Measurements from ENCODE around the gene POLR2I. TPM values are rescaled to one million over a fixed set of nuclear protein-coding genes. Genes with fewer than 3 reads are reported as not detected.

POLR2I gene
- total and polyA plus RNA-seq, 2 of the 13 experiments (the other 11 are each of a cell fraction or from before 2014, with no cell fraction given): 40.5 to 104 TPM

DNA sequence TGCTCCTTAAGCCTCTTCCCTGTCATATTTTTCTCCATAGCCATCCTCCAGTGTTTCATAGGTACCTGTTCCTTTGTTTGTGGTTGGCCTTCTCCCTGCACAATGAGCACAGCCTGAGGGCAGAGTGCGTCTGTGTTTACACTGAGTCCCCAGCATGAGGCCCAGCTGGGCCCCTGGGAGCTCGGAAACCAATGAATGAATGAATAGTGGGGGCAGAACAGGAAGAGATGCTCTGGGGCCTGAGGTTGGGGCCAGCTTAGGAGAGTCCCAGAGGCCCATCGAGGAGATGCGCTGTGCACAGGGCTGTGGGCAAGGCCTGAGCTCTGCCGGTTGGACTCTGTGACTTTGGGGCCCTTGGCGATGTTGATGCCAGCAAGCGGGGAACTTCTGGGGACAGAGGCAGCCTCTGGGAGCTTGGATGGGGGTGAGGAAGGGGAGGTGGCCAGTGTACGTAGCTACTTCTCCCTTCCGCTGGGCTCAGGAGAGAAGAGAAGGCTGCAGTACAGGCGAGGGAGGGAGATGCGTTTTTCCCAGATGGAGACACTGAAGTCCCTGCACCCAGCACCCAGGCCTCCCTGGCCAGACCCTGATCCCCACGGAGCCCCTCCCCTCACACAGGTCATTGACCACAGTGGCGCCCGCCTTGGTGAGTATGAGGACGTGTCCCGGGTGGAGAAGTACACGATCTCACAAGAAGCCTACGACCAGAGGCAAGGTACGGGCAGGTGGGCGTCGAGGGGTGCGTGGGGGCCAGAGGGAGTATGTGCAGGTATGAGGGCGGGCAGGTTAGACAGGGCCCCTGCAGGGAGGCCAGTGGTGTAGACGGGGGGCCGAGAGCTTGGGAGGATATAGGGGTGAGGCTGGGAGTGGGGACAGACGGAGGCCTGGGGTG lies 5.7 kb upstream of the POLR2I start (continued):
- TF ChIP-seq MXD1 (CRISPR knock-in tag; IDR thresholded peaks at IDR 0.05) (no peak), ZNF296 (CRISPR knock-in tag; conservative IDR thresholded peaks at IDR 0.05) (no peak), ZNF207 (IDR thresholded peaks at IDR 0.05; ENCODE audit: borderline replicate concordance) (no peak), ZNF839 (CRISPR knock-in tag; IDR thresholded peaks at IDR 0.05; ENCODE audit: borderline replicate concordance) (no peak), KLF15 (CRISPR knock-in tag; IDR thresholded peaks at IDR 0.05; ENCODE audit: borderline replicate concordance) (no peak; the same call in 1 of the 2 replicates), ZNF574 (CRISPR knock-in tag; IDR thresholded peaks at IDR 0.05) (peak; percentile 85), TOE1 (CRISPR knock-in tag; IDR thresholded peaks at IDR 0.05) (no peak), FOXK2 (IDR thresholded peaks at IDR 0.05) (peak; percentile 85), SIX1 (CRISPR knock-in tag; IDR thresholded peaks at IDR 0.05; ENCODE audit: borderline replicate concordance) (peak; percentile 17; the same call in 1 of the 2 replicates), SMC3 (IDR thresholded peaks at IDR 0.05; ENCODE audit: low read length) (peak; percentile 15; the same call in 1 of the 2 replicates), ERF (CRISPR knock-in tag; IDR thresholded peaks at IDR 0.05) (peak; percentile 81; the same call in 1 of the 2 replicates), SIX4 (CRISPR knock-in tag; IDR thresholded peaks at IDR 0.05) (0 out of 2 replicates have a peak, but pooled peaks have one; percentile 40), ZNF557 (CRISPR knock-in tag; IDR thresholded peaks at IDR 0.05) (no peak), ZNF670 (CRISPR knock-in tag; IDR thresholded peaks at IDR 0.05; ENCODE audit: borderline replicate concordance) (peak; percentile 60), TCF12 (IDR thresholded peaks at IDR 0.05) (no peak), TCF12 (CRISPR knock-in tag; IDR thresholded peaks at IDR 0.05) (peak; percentile 84), SRSF1 (optimal IDR thresholded peaks at IDR 0.05; ENCODE audit: low read depth, low read length) (peak; percentile 71), ZC3H13 (CRISPR knock-in tag; IDR thresholded peaks at IDR 0.05) (peak; percentile 41; the same call in 1 of the 2 replicates), ZFP62 (CRISPR knock-in tag; IDR thresholded peaks at IDR 0.05) (no peak), CEBPG (CRISPR knock-in tag; IDR thresholded peaks at IDR 0.05) (no peak), ZNF276 (CRISPR knock-in tag; IDR thresholded peaks at IDR 0.05; ENCODE audit: low read depth) (0 out of 2 replicates have a peak, but pooled peaks have one; percentile 38), FOXA3 (CRISPR knock-in tag; IDR thresholded peaks at IDR 0.05) (peak; percentile 97), HOXD1 (CRISPR knock-in tag; IDR thresholded peaks at IDR 0.05) (no peak), SRF (IDR thresholded peaks at IDR 0.05; ENCODE audit: low read depth, low read length) (no peak), ZSCAN31 (CRISPR knock-in tag; IDR thresholded peaks at IDR 0.05; ENCODE audit: low read depth) (no peak), ZNF572 (CRISPR knock-in tag; IDR thresholded peaks at IDR 0.05) (no peak), ZNF777 (CRISPR knock-in tag; IDR thresholded peaks at IDR 0.05) (no peak), ZNF816 (CRISPR knock-in tag; IDR thresholded peaks at IDR 0.05; ENCODE audit: borderline replicate concordance) (no peak)
